Neuronal stem cell (in vitro differentiated cells): ENCODE data around the gene ITM2B. TPM values are rescaled to one million over a fixed set of nuclear protein-coding genes. Genes with fewer than 3 reads are reported as not detected.
A peak's percentile ranks its signal among the peaks of the same experiment; 100 is the strongest.

ENCODE experiments used
- DNase-seq: peaks from one replicate; pipeline ENCODE4 v3.0.0-alpha.2; 2013; ENCODE audit warnings: low spot score
- H2AFZ ChIP-seq: one replicate; pipeline ENCODE4 v1.6.1; 2013; ENCODE audit warnings: mild to moderate bottlenecking, low read length, inconsistent platforms
- H2AK5ac ChIP-seq: 2 replicates; pipeline ENCODE4 v1.6.1; 2013; ENCODE audit warnings: low read depth, mild to moderate bottlenecking, inconsistent platforms, low read length, moderate library complexity, mixed read lengths
- H2BK120ac ChIP-seq: 2 replicates; pipeline ENCODE4 v1.6.1; 2013; ENCODE audit warnings: low read depth, mild to moderate bottlenecking, inconsistent platforms, low read length, moderate library complexity, mixed read lengths
- H2BK12ac ChIP-seq: one replicate; pipeline ENCODE4 v1.6.1; 2013; ENCODE audit warnings: low read length, inconsistent platforms
- H2BK15ac ChIP-seq: 2 replicates; pipeline ENCODE4 v1.6.1; 2013; ENCODE audit warnings: mild to moderate bottlenecking, low read length, inconsistent platforms, mixed read lengths
- H2BK5ac ChIP-seq: one replicate; pipeline ENCODE4 v1.6.1; 2013; ENCODE audit warnings: inconsistent platforms, mild to moderate bottlenecking, low read length, moderate library complexity
- H3K14ac ChIP-seq: one replicate; pipeline ENCODE4 v1.6.1; 2013; ENCODE audit warnings: low read length, inconsistent platforms
- H3K18ac ChIP-seq: 2 replicates; pipeline ENCODE4 v1.6.1; 2013; ENCODE audit warnings: low read length, inconsistent platforms
- H3K23ac ChIP-seq: 2 replicates; pipeline ENCODE4 v1.6.1; 2013; ENCODE audit warnings: low read depth, mild to moderate bottlenecking, mixed read lengths, low read length, inconsistent platforms; ENCODE audit not compliant: poor library complexity
- H3K27ac ChIP-seq: replicated peaks from 3 replicates; pipeline ENCODE4 v1.5.1; 2013; ENCODE audit warnings: low read length, inconsistent platforms
- H3K27me3 ChIP-seq, 3 experiments: 2 replicates each; pipeline ENCODE4 v1.6.1; 2013; ENCODE audit warnings: low read length in 3 of 3, mild to moderate bottlenecking in 2 of 3, inconsistent platforms in 1 of 3, low read depth in 1 of 3, mixed read lengths in 1 of 3, moderate library complexity in 1 of 3; ENCODE audit not compliant: control insufficient read depth in 3 of 3, insufficient read depth in 3 of 3
- H3K36me3 ChIP-seq, 2 donors: replicated peaks in 1 of 2; 2 replicates each; pipeline ENCODE4 v1.6.1; 2013; ENCODE audit warnings: low read length in 2 of 2; ENCODE audit not compliant: control insufficient read depth in 2 of 2, insufficient read depth in 2 of 2
- H3K4ac ChIP-seq: 2 replicates; pipeline ENCODE4 v1.6.1; 2013; ENCODE audit warnings: inconsistent platforms, mild to moderate bottlenecking, low read length, moderate library complexity
- H3K4me1 ChIP-seq, 2 donors: 1 replicate in 1 of 2; 2 replicates in 1 of 2; pipeline ENCODE4 v1.6.1; 2013; ENCODE audit warnings: low read length in 2 of 2, low read depth in 1 of 2; ENCODE audit not compliant: control insufficient read depth in 2 of 2, insufficient read depth in 1 of 2
- H3K4me2 ChIP-seq: one replicate; pipeline ENCODE4 v1.6.1; 2013; ENCODE audit warnings: mild to moderate bottlenecking, low read length, inconsistent platforms; ENCODE audit not compliant: insufficient read depth, poor library complexity, severe bottlenecking
- H3K4me3 ChIP-seq, 2 donors: 2 replicates each; pipeline ENCODE4 v1.5.1; 2013; ENCODE audit warnings: low read length in 2 of 2, mild to moderate bottlenecking in 2 of 2, inconsistent platforms in 1 of 2, moderate library complexity in 1 of 2
- H3K79me1 ChIP-seq: one replicate; pipeline ENCODE4 v1.6.1; 2013; ENCODE audit warnings: low read depth, mild to moderate bottlenecking, inconsistent platforms, low read length, moderate library complexity
- H3K9ac ChIP-seq: one replicate; pipeline ENCODE4 v1.6.1; 2013; ENCODE audit warnings: mild to moderate bottlenecking, low read depth, low read length, inconsistent platforms; ENCODE audit not compliant: poor library complexity
- H3K9me3 ChIP-seq, 2 donors: replicated peaks in 1 of 2; 2 replicates each; pipeline versions ENCODE3 to v1.6.1; 2013; ENCODE audit warnings: low read length in 2 of 2, mild to moderate bottlenecking in 2 of 2, inconsistent platforms in 1 of 2, low read depth in 1 of 2, mixed read lengths in 1 of 2, moderate library complexity in 1 of 2; ENCODE audit not compliant: control insufficient read depth in 2 of 2, insufficient read depth in 1 of 2
- H4K8ac ChIP-seq: one replicate; pipeline ENCODE4 v1.6.1; 2013; ENCODE audit warnings: low read depth, mild to moderate bottlenecking, inconsistent platforms, low read length, moderate library complexity
- H4K91ac ChIP-seq: one replicate; pipeline ENCODE4 v1.6.1; 2013; ENCODE audit warnings: low read length, low read depth, mild to moderate bottlenecking, inconsistent platforms; ENCODE audit not compliant: poor library complexity
- WGBS, 2 donors: extraction: QIAGEN DNeasy Blood & Tissue Kit; methylation state at CpG; one replicate each; pipeline ENCODE4 v1.1.7; 2013; ENCODE audit warnings: missing lambda C conversion rate in 2 of 2, mixed read lengths in 1 of 2; ENCODE audit not compliant: insufficient read length in 2 of 2, insufficient replicate concordance in 1 of 2; ENCODE audit errors: extremely low coverage in 2 of 2; 5-methylcytosine and 5-hydroxymethylcytosine counted together
- polyA plus RNA-seq, 2 experiments: library from polyadenylated mRNA; stranded (reverse); fragments of 200-250 nt; gene quantifications; one replicate each; pipeline ENCODE4 v1.2.3, GENCODE V29; 2013

The ITM2B gene
- 126 TPM for polyA plus RNA-seq (2013, experiment 1 of 2)
- 119 TPM for polyA plus RNA-seq (2013, experiment 2 of 2)

DNA sequence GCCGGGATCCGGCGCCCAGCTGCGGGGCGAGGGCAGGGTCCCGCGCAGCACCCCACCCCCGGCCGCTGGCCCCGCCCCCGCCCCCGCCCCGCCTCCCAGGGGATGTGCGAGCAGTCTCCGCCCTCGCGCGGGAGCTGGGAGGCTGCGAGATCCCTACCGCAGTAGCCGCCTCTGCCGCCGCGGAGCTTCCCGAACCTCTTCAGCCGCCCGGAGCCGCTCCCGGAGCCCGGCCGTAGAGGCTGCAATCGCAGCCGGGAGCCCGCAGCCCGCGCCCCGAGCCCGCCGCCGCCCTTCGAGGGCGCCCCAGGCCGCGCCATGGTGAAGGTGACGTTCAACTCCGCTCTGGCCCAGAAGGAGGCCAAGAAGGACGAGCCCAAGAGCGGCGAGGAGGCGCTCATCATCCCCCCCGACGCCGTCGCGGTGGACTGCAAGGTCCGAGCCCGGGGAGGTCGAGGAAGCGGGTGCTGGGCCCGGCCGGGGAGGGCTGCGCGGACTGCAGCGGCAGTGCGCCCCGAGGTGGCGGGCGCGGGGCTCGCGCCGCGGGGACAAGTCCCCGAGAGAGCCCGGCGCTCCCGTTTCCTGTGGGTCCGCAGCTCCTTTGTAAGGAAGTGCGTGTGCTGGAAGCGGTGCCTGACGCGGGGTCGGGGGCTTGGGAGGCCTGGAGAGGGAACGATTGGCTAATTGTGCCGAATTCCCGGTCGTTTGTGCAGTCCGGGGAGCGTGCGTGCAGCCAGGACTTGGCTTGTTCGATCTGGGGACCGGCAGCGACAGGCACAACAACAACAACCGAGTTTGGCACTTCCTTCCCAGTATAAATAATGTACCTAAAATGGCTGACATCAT, at the start of gene ITM2B:
ITM2B (plus strand) TSS at position 161 of the 843 bp plus-strand sequence; CDS start at position 316, 155 bp downstream.
- no CpG with 5 or more reads among the region's 94 CpGs for WGBS, 2 donors

DNA sequence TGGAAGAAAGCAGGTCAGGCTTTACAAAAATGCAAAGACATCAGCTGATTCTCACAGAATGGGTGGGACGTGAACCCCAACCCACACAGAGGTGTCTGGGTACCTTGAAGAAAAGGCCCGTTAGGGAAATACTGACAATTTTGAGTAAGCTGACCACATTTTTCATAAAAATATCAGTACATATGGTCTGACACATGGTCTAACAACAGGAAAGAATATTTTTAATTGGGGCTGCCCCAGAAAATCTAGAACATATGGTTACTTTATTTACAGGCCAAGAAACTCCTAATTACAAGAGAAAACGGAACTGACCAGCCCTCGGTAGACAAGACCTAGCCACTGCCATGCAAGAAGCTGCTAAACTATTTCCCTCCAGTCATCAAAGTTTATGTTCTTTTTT, 48.7 kb upstream of the ITM2B start:
- no peak overlapping the region for H3K9ac ChIP-seq
- H3K4me1 ChIP-seq, result no peaks in the 10 kb centered on the region
- H2BK5ac ChIP-seq, result no peak overlapping the region
- H3K4me3 ChIP-seq, result no peak overlapping the region
- no peak overlapping the region for H3K23ac ChIP-seq
- WGBS, 2 donors, result no CpG with 5 or more reads among the region's 4 CpGs
- no peak overlapping the region for H3K18ac ChIP-seq
- H3K27me3 ChIP-seq, result no peaks in the 10 kb centered on the region
- H4K8ac ChIP-seq, result no peak overlapping the region
- no peaks in the 10 kb centered on the region for H3K36me3 ChIP-seq
- H3K9me3 ChIP-seq, result no peaks in the 10 kb centered on the region
- no peak overlapping the region for H3K4ac ChIP-seq
- H3K27ac ChIP-seq, result no peak overlapping the region
- H2BK120ac ChIP-seq, result no peak overlapping the region
- no peak overlapping the region for H2BK12ac ChIP-seq
- H2BK15ac ChIP-seq, result no peak overlapping the region
- no peak overlapping the region for H3K4me2 ChIP-seq
- H2AFZ ChIP-seq, result no peak overlapping the region
- no peak overlapping the region for H2AK5ac ChIP-seq
- no peak for DNase-seq
- no peaks in the 10 kb centered on the region for H3K79me1 ChIP-seq
- no peak overlapping the region for H3K14ac ChIP-seq
- no peak overlapping the region for H4K91ac ChIP-seq

More for the DNA sequence above, at the start of gene ITM2B:
- peak within 1 kb of the TSS; percentile 81 for H2AK5ac ChIP-seq
- peak within 1 kb of the TSS; percentile 69 for H3K4me2 ChIP-seq
- peak within 1 kb of the TSS; percentile 95 to 98 for H3K4me3 ChIP-seq
- H3K27ac ChIP-seq, result peak within 1 kb of the TSS; percentile 40
- no peaks in the 10 kb centered on the region for H3K27me3 ChIP-seq
- no peak within 1 kb of the TSS for H2BK5ac ChIP-seq
- no peak within 1 kb of the TSS for H3K4ac ChIP-seq
- peak within 1 kb of the TSS; percentile 17 for H2BK15ac ChIP-seq
- peak within 1 kb of the TSS; percentile 77 for H3K14ac ChIP-seq
- H3K9me3 ChIP-seq, result no peaks in the 10 kb centered on the region
- peak within 1 kb of the TSS; percentile 78 for H3K18ac ChIP-seq
- peak within 1 kb of the TSS; percentile 92 for H3K9ac ChIP-seq
- H2BK12ac ChIP-seq, result no peak within 1 kb of the TSS
- no peaks in the 10 kb centered on the region for H3K79me1 ChIP-seq
- H2BK120ac ChIP-seq, result no peak within 1 kb of the TSS
- H2AFZ ChIP-seq, result peak within 1 kb of the TSS; percentile 96
- H4K8ac ChIP-seq, result no peak within 1 kb of the TSS
- H3K4me1 ChIP-seq, result peaks cover 4 to 30% of the 10 kb centered on the region in 2 donors
- H3K36me3 ChIP-seq, result no peaks in the 10 kb centered on the region
- peak; percentile 59 for DNase-seq
- H3K23ac ChIP-seq, result peak within 1 kb of the TSS; percentile 70
- H4K91ac ChIP-seq, result peak within 1 kb of the TSS; percentile 9

DNA sequence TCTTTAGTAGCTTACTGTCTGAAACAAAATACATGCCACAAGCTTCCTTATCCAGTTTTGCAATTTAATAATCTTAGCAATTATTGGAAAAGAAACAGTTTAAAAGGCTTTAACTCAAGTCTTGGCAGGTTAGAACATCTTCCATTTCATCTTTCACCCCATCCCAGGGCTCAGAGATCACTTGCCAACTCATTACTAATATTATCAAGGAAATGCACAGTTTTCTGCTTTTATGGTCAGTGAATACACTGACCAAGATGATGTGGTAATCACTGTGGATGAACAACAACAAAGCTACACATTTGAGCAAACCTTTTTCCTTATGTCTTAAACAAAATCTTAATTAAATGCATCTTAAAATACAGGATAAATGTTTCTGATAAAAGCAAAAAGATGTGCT, 48.0 kb upstream of the ITM2B start:
- Histone ChIP-seq H3K36me3 (no peaks in the 10 kb centered on the region), H3K79me1 (no peaks in the 10 kb centered on the region), H3K4ac (no peak overlapping the region), H3K27ac (no peak overlapping the region), H2AK5ac (no peak overlapping the region), H2BK5ac (no peak overlapping the region), H3K4me2 (no peak overlapping the region), H3K27me3 (no peaks in the 10 kb centered on the region), H2BK12ac (no peak overlapping the region), H2BK15ac (no peak overlapping the region), H3K9ac (no peak overlapping the region), H2AFZ (no peak overlapping the region), H4K8ac (no peak overlapping the region), H3K4me3 (no peak overlapping the region), H4K91ac (no peak overlapping the region), H3K23ac (no peak overlapping the region), H3K18ac (no peak overlapping the region), H3K14ac (no peak overlapping the region), H3K4me1 (no peaks in the 10 kb centered on the region), H3K9me3 (no peaks in the 10 kb centered on the region), H2BK120ac (no peak overlapping the region)
- DNase-seq, result no peak

DNA sequence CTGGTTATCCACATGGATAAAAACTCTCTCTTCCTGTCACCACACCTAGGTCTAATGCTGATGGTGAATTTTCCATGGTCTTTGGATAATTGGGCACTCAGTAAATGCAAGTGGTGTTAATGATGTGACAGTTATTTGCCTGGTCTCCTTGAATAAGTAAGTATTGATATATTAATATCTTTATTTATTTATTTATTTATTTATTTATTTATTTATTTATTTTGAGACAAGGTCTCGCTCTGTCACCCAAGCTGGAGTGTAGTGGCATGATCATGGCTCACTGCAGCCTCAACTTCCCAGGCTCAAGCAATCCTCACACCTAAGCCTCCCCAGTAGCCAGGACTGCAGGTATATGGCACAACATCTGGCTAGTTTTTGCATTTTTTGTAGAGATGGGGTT, 46.3 kb upstream of the ITM2B start:
- Histone ChIP-seq H2AK5ac (no peak overlapping the region), H3K18ac (no peak overlapping the region), H3K79me1 (no peaks in the 10 kb centered on the region), H2AFZ (no peak overlapping the region), H3K4me1 (no peaks in the 10 kb centered on the region), H3K9ac (no peak overlapping the region), H3K36me3 (no peaks in the 10 kb centered on the region), H2BK5ac (no peak overlapping the region), H3K27ac (no peak overlapping the region), H3K14ac (no peak overlapping the region), H4K8ac (no peak overlapping the region), H4K91ac (no peak overlapping the region), H3K23ac (no peak overlapping the region), H3K4me3 (no peak overlapping the region), H2BK120ac (no peak overlapping the region), H2BK15ac (no peak overlapping the region), H3K9me3 (no peaks in the 10 kb centered on the region), H3K4me2 (no peak overlapping the region), H3K4ac (no peak overlapping the region), H2BK12ac (no peak overlapping the region), H3K27me3 (no peaks in the 10 kb centered on the region)
- DNase-seq, result no peak
- WGBS, 2 donors, result no CpG with 5 or more reads among the region's 1 CpG
